ENCODE data around the gene KIFC3.

KIFC3 gene

DNA sequence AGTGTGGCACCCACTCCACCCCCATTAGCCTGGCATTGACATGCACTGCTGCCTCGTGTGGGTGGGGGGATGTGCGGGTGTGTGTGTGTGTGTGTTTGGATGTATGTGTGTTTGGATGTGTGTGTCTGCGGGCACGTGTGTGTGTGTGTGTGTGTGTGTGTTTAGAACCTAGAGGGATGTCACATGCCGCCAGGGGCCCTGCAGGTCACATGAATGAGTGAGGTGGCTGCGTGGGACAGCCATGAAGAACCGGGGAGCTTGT, 57.7 kb downstream of the KIFC3 start:
- no peak overlapping the region for H3K4me3 ChIP-seq (ENCODE audit: low read depth, low read length)
- TF ChIP-seq MYC (IDR thresholded peaks at IDR 0.05; ENCODE audit: low read depth, low read length) (no peak), POLR2A (IDR thresholded peaks at IDR 0.05; ENCODE audit: extremely low read depth, insufficient read length) (no peak)
- TF ChIP-seq, protein P1, sequence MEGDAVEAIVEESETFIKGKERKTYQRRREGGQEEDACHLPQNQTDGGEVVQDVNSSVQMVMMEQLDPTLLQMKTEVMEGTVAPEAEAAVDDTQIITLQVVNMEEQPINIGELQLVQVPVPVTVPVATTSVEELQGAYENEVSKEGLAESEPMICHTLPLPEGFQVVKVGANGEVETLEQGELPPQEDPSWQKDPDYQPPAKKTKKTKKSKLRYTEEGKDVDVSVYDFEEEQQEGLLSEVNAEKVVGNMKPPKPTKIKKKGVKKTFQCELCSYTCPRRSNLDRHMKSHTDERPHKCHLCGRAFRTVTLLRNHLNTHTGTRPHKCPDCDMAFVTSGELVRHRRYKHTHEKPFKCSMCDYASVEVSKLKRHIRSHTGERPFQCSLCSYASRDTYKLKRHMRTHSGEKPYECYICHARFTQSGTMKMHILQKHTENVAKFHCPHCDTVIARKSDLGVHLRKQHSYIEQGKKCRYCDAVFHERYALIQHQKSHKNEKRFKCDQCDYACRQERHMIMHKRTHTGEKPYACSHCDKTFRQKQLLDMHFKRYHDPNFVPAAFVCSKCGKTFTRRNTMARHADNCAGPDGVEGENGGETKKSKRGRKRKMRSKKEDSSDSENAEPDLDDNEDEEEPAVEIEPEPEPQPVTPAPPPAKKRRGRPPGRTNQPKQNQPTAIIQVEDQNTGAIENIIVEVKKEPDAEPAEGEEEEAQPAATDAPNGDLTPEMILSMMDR (IDR thresholded peaks at IDR 0.05; ENCODE audit: low read depth, low read length): no peak
- TF ChIP-seq, protein P2, sequence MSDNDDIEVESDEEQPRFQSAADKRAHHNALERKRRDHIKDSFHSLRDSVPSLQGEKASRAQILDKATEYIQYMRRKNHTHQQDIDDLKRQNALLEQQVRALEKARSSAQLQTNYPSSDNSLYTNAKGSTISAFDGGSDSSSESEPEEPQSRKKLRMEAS (IDR thresholded peaks at IDR 0.05; ENCODE audit: low read depth, low read length): no peak
- no peak for DNase-seq (ENCODE audit: low read depth)

DNA sequence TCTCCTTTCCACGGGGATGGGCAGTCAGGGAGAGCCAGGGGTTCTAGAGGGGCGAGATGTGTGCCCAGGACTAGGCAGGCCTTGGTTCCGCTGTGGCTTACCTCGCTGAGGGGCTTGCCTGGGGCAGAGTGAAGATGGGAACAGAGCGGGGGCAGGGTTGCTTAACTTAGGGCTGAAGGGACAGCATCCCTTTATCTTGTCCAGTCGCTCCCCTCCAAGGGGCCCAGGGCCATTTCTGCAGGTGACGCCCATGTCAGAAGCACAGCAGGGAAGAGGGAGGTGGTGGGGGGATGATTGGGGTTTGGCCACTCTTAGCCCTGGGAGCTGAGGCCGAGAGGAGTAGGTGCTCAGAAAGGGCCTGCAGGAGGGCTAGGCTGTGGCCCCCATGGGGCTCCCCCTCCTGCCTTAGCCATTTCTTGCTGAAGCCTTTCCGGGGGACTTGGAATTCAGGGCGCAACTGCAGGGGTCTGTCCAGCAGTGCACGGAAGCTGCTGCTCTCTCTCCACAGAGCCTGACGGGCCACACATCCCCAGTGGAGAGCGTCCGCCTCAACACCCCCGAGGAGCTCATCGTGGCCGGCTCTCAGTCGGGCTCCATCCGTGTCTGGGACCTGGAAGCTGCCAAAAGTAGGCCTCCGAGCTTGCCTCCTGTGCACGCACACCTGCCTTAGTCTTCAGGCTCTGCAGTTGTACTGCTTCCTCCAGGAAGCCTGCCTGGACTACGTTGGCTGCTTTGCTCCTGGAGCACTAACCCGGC, 58.2 kb downstream of the KIFC3 start:
- TF ChIP-seq, protein P2 (IDR thresholded peaks at IDR 0.05; ENCODE audit: low read depth, low read length): no peak
- TF ChIP-seq MYC (IDR thresholded peaks at IDR 0.05; ENCODE audit: low read depth, low read length) (no peak), POLR2A (IDR thresholded peaks at IDR 0.05; ENCODE audit: extremely low read depth, insufficient read length) (no peak)
- TF ChIP-seq, protein P1 (IDR thresholded peaks at IDR 0.05; ENCODE audit: low read depth, low read length): no peak
- H3K4me3 ChIP-seq (ENCODE audit: low read depth, low read length): no peak overlapping the region
- no peak for DNase-seq (ENCODE audit: low read depth)

DNA sequence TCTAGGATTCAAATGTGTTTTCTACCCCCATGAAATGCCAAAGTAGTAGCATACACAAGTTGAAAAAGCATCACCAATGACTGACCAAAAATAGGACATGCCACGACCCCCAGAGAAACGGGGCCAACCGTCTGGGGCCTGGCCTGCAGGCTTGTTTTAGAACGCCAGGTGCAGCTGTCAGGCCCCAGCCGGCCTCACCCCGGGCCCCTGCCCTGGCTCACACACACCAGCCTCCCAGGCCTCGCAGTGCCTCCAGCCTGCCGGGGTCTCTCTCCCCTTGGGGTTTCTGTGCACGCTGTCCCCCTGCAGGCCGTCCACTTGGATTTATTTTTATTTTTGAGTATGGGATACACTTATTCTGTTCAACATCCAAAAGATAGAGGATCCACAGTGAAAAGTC, 58.8 kb downstream of the KIFC3 start:
- no peak for DNase-seq (ENCODE audit: low read depth)
- TF ChIP-seq POLR2A (IDR thresholded peaks at IDR 0.05; ENCODE audit: extremely low read depth, insufficient read length): no peak
- TF ChIP-seq, protein P1 (IDR thresholded peaks at IDR 0.05; ENCODE audit: low read depth, low read length): no peak
- TF ChIP-seq, protein P2 (IDR thresholded peaks at IDR 0.05; ENCODE audit: low read depth, low read length): no peak
- no peak for TF ChIP-seq MYC (IDR thresholded peaks at IDR 0.05; ENCODE audit: low read depth, low read length)
- no peak overlapping the region for H3K4me3 ChIP-seq (ENCODE audit: low read depth, low read length)

DNA sequence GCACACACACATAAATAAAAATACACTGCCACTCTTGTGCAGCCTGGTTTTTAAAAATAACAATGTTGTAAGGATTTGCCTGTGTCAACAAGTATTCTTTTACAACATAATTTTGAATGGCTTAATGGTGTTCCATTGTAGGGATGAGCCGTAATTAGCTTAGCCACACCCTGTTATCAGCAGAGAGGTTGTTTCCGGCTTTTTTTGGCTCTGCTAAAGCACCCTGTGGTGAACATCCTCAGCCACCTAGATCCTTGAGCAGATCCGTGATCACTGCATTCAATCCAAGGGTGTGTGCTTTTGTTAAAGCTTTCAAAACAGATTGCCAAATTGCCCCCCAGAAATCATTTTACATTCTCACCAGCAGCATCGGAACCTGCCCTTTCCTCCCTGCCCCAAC, 59.7 kb downstream of the KIFC3 start:
- no peak for TF ChIP-seq MYC (IDR thresholded peaks at IDR 0.05; ENCODE audit: low read depth, low read length)
- TF ChIP-seq, protein P2 (IDR thresholded peaks at IDR 0.05; ENCODE audit: low read depth, low read length): no peak
- no peak for DNase-seq (ENCODE audit: low read depth)
- no peak overlapping the region for H3K4me3 ChIP-seq (ENCODE audit: low read depth, low read length)

DNA sequence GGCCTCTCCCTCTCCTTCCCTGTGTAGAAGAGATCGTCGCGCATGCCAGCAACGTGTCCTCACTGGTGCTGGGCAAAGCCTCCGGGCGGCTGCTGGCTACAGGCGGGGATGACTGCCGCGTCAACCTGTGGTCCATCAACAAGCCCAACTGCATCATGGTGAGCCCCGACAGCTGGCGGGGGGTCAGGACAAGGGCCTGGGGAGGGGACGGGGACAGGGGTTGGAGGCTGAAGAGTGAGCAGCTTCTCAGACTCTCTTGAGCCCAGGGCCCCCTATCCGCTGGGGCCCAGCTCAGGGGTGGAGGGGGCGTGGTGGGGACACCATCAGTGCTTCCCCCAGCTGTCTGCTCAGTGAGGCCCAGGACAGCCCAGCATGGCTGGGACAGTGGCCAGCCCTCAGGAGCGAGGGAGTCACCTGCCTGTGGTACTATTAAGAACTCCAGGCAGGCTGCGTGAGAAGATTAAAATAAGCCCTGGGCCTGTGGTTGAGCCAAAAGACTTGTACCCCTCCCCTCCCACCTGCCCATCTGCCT, 60.6 kb downstream of the KIFC3 start:
- TF ChIP-seq MYC (IDR thresholded peaks at IDR 0.05; ENCODE audit: low read depth, low read length): no peak
- TF ChIP-seq, protein P2 (IDR thresholded peaks at IDR 0.05; ENCODE audit: low read depth, low read length): no peak
- no peak for TF ChIP-seq POLR2A (IDR thresholded peaks at IDR 0.05; ENCODE audit: extremely low read depth, insufficient read length)
- TF ChIP-seq, protein P1 (IDR thresholded peaks at IDR 0.05; ENCODE audit: low read depth, low read length): no peak
- DNase-seq (ENCODE audit: low read depth): no peak
- no peak overlapping the region for H3K4me3 ChIP-seq (ENCODE audit: low read depth, low read length)

DNA sequence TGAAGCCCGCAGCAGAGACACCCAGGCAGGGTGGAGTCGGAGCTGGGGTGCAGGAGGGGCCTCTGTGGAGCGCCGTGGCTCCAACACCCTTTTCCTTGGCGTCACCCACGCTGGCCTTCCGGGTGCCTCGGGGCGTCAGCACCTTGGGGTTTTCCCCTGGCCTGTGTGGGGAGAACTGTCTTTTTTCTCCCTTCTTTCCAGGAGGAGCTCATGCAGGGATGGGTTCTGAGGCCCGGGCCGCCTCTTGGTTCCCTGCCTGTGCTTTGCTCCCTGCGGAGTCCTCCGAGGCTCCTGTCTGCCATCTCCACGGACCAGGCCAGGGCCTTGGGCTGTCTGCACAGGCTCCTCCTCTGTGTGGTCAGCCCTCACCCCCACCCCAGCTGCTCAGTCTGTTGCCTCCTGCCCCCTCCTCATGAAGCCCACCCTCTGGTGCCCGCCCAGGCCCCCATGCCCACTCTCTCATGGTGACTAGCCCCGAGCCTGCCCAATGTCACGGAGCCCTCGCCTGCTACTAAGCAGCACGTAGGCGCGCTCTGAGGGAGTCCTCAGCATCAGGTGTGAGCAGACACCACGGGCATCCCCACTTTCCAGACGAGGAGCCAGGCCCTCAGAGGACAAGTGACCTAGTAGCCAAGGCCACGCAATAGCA, 61.7 kb downstream of the KIFC3 start:
- no peak overlapping the region for H3K4me3 ChIP-seq (ENCODE audit: low read depth, low read length)
- TF ChIP-seq, protein P2 (IDR thresholded peaks at IDR 0.05; ENCODE audit: low read depth, low read length): no peak
- TF ChIP-seq POLR2A (IDR thresholded peaks at IDR 0.05; ENCODE audit: extremely low read depth, insufficient read length) (no peak), MYC (IDR thresholded peaks at IDR 0.05; ENCODE audit: low read depth, low read length) (no peak)
- TF ChIP-seq, protein P1 (IDR thresholded peaks at IDR 0.05; ENCODE audit: low read depth, low read length): no peak
- no peak for DNase-seq (ENCODE audit: low read depth)
